HG02885 (cell line): Measurements from ENCODE around the gene UPB1.

Experiments
- ATAC-seq: cut with Tn5 transposase; IDR thresholded peaks from one replicate; pipeline ENCODE4 v1.9.1; 2021; ENCODE audit warnings: mild to moderate bottlenecking; ENCODE audit not compliant: unreplicated experiment, poor library complexity

UPB1 gene

GRCh38 chr22:24503137-24503842 is 8.2 kb downstream of the UPB1 start:
- ATAC-seq = peak; percentile 46

GRCh38 chr22:24503843-24504338 is 8.8 kb downstream of the UPB1 start:
- ATAC-seq = no peak

GRCh38 chr22:24504540-24504939 is 9.4 kb downstream of the UPB1 start:
- no peak for ATAC-seq

- no peak for ATAC-seq
These were observed 10.0 kb downstream of the UPB1 start for GRCh38 chr22:24504956-24505736.

- no peak for ATAC-seq
These were observed 11.8 kb downstream of the UPB1 start for GRCh38 chr22:24506802-24507438.

GRCh38 chr22:24507716-24508115 is 12.6 kb downstream of the UPB1 start:
- ATAC-seq = no peak

- ATAC-seq = no peak
These were observed 15.8 kb downstream of the UPB1 start for GRCh38 chr22:24510637-24511625.

GRCh38 chr22:24512043-24512442 is 16.9 kb downstream of the UPB1 start:
- ATAC-seq = no peak

- ATAC-seq = no peak
These were observed 18.5 kb downstream of the UPB1 start for GRCh38 chr22:24513378-24514240.

GRCh38 chr22:24514241-24515026 is 19.3 kb downstream of the UPB1 start:
- no peak for ATAC-seq

- no peak for ATAC-seq
These were observed 19.9 kb downstream of the UPB1 start for GRCh38 chr22:24515027-24515338.

GRCh38 chr22:24516301-24516737 is 21.2 kb downstream of the UPB1 start:
- no peak for ATAC-seq

- ATAC-seq = no peak
These were observed 22.3 kb downstream of the UPB1 start for GRCh38 chr22:24517446-24517845.

GRCh38 chr22:24518228-24518627 is 23.1 kb downstream of the UPB1 start:
- no peak for ATAC-seq

GRCh38 chr22:24518771-24519485 is 23.8 kb downstream of the UPB1 start:
- no peak for ATAC-seq

GRCh38 chr22:24519496-24519895 is 24.4 kb downstream of the UPB1 start:
- ATAC-seq = no peak

GRCh38 chr22:24521791-24522245 is 26.7 kb downstream of the UPB1 start:
- ATAC-seq = peak; percentile 40

- ATAC-seq = no peak
These were observed 28.7 kb downstream of the UPB1 start for GRCh38 chr22:24523873-24524272.
